Fibroblast of pulmonary artery (primary cell): ENCODE results near the gene MTIF3.
A peak's percentile ranks its signal among the peaks of the same experiment; 100 is the strongest.

ENCODE experiments used
- DNase-seq: peaks from one replicate; pipeline ENCODE4 v3.0.0-alpha.2; 2010; ENCODE audit warnings: low read depth
- H3K4me3 ChIP-seq: replicated peaks from 2 replicates; pipeline ENCODE4 v1.5.1; 2011; ENCODE audit warnings: low read depth, mild to moderate bottlenecking, control low read depth, low read length, moderate library complexity
- TF ChIP-seq, protein P1 (sequence below): IDR thresholded peaks from 2 replicates; pipeline ENCODE4 v1.5.1; 2011; ENCODE audit warnings: mild to moderate bottlenecking, control low read depth, low read length, inconsistent platforms; ENCODE audit errors: missing control alignments

The MTIF3 gene

DNA sequence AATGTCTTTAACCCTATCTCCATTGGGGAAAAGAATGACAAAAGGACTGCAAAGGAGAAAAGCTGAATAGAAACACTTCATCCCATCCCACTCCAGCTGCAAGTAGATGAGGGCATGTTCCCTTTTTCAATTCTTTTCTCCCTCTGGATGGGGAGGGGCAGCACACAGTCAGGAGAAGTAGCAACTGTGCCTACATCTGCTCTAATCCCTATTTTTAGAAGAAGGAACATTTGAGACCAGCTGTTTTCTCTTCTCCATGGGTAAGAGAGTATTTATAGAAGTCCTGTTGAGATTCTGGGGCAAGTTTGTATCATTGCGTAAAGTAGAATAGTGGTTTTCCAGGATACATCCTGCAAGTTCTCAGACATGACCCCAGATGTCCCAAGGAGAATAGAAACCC lies 35.2 kb downstream of the MTIF3 start:
- H3K4me3 ChIP-seq = no peak overlapping the region
- no peak for DNase-seq
- TF ChIP-seq, protein P1, sequence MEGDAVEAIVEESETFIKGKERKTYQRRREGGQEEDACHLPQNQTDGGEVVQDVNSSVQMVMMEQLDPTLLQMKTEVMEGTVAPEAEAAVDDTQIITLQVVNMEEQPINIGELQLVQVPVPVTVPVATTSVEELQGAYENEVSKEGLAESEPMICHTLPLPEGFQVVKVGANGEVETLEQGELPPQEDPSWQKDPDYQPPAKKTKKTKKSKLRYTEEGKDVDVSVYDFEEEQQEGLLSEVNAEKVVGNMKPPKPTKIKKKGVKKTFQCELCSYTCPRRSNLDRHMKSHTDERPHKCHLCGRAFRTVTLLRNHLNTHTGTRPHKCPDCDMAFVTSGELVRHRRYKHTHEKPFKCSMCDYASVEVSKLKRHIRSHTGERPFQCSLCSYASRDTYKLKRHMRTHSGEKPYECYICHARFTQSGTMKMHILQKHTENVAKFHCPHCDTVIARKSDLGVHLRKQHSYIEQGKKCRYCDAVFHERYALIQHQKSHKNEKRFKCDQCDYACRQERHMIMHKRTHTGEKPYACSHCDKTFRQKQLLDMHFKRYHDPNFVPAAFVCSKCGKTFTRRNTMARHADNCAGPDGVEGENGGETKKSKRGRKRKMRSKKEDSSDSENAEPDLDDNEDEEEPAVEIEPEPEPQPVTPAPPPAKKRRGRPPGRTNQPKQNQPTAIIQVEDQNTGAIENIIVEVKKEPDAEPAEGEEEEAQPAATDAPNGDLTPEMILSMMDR = no peak

DNA sequence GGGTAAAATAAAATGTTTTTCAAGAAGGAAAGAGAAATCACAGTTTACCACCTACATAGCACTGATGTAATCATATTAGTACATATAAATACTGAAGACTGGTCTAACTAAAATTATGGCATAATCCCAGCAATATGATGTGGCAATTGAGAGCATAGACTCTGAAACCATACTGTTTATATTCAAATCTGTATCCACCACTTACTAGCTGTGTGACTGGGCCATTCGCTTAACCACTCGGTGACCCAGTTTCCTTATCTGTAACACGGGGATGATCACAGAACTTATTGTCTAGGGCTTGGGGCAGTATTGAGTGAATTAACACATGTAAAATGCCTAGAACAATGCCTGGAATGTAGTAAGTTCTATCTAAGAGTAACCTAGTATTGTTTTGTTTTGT lies 39.0 kb downstream of the MTIF3 start:
- TF ChIP-seq, protein P1 = no peak
- no peak for DNase-seq
- no peak overlapping the region for H3K4me3 ChIP-seq

DNA sequence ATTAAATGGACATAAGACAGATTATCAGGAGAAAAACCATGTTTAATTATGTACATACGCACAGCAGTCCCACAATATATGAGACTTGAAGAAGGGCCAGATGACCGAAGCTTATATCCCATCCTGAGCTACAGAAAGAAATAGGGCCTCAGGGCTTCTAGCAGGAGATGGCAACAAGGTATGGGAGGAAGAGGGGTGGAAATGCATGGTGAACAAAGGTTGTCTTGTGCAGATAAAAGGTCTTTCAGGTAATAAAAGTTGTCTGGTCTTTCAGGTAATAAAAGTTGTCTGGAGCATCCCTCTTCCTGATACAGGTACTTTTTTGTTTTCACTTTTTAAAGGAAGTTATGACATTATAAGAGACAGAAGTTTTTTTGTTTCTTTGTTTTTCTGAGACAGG lies 41.4 kb downstream of the MTIF3 start:
- H3K4me3 ChIP-seq = no peak overlapping the region
- no peak for DNase-seq
- TF ChIP-seq, protein P1 = no peak

DNA sequence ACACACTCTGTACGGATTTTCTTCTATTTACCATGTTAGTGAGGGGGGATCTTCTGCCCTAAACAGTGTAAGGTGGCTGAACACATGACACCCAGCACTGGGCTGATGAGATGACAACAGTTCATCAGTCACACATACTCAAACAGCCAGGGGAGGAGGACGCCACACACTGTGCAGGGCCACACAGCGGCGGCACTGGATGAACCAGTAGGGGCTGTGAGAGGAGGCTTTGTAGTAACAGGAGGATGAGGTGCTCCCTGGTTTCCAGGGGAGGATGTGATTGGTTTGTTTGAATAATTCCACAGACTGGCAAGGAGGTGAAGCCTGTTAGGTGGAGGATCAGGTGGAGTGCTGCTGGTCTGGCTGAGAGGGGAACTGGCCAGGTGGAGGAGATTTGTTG lies 42.3 kb downstream of the MTIF3 start:
- H3K4me3 ChIP-seq = no peak overlapping the region
- DNase-seq = no peak
- TF ChIP-seq, protein P1 = no peak

DNA sequence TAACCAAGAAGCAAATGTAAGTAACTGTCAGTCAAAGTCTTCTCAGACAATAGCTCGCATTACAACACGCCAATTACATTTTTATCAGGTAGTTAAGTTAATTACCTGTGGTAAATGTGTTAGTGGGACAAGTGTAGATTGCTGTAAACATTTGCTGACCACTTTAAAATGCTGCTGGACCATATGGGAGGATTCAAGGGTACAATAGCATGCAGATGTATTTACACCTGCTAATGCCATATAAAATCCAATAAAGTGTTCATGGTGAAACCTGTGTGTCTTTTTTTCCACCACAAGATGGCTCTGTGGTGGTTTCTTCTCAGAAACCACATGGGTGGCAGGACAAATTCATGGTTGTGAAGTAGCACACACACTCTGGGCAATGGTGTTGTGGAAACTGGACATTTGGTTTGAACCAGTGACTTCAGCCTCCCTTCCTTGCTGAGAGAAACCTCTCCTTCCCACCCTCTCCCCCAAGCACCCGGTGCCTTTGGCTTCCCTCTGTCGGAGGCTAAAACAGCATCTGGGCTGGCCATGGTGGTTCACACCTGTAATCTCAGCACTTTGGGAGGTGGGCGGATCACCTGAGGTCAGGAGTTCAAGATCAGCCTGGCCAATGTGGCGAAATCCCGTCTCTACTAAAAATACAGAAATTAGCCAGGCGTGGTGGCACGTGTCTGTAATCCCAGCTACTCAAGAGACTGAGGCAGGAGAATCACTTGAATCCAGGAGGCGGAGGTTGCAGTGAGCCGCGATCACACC lies 44.0 kb downstream of the MTIF3 start:
- no peak overlapping the region for H3K4me3 ChIP-seq
- peak; percentile 61 for DNase-seq
- TF ChIP-seq, protein P1 = peak; percentile 69

DNA sequence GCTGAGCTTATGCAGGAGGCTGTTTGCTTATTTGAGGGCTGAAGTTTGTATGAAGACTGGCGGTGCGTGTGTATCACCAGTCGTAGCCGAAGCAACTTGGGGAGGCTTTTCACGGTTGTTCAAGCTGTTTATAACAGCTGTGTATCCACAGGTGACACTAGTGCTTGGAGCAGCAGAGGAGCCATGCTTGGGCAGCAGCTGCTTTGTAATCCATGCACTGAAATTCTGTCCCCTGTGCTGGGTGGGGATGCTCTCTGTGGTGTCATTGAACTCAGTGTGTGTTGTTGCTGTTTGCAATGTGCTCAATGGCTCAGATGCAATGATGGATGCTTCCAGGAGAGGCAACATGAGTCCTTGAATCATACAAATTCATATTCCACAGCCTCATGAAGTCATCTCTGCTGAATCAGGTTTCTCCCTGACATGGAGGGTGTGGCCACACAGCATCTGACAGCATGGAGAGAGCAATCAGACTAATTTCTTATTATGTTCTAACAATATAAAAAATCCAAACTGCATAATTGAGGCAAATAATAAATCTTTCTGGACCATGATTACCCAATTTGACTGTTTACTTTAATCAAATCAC lies 44.7 kb downstream of the MTIF3 start:
- no peak for DNase-seq
- TF ChIP-seq, protein P1 = no peak
- H3K4me3 ChIP-seq = no peak overlapping the region

DNA sequence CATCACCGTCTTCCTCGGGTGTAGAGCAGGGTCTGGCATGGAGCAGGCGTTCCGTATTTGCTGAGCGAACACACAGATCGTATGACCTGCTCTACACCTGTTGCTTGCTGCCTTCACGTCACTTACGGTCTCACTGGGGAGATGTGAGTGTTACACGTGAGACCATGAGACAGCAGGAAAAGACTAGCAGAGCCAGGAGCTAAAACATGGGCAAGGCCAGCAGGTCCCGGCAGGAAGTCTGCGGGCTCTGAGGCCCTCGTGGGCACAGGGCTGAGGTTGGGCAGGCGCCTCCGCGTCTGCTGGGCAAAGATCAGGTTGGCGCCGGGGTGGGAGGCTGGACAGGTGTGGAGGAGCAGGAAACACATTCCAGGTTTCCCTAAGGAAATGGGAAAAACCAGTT lies 45.7 kb downstream of the MTIF3 start:
- H3K4me3 ChIP-seq = no peak overlapping the region
- DNase-seq = no peak
- TF ChIP-seq, protein P1 = no peak
